CD4-positive, alpha-beta T cell treated with Interleukin-4 for 4 hours (primary cell): ENCODE data around the gene BTG4.

Experiments
- DNase-seq: peaks from one replicate; pipeline ENCODE4 v3.0.0-alpha.2; 2020

BTG4 gene

GRCh38 chr11:111479666-111480065, 32.5 kb downstream of the BTG4 start:
- no peak for DNase-seq

GRCh38 chr11:111477898-111478297, 34.3 kb downstream of the BTG4 start:
- DNase-seq: no peak

- no peak for DNase-seq
Measured at GRCh38 chr11:111476956-111477355, 35.2 kb downstream of the BTG4 start.

- DNase-seq: no peak
Measured at GRCh38 chr11:111476366-111476765, 35.8 kb downstream of the BTG4 start.

GRCh38 chr11:111474432-111474831, 37.8 kb downstream of the BTG4 start:
- DNase-seq: no peak

GRCh38 chr11:111472228-111472627, 40.0 kb downstream of the BTG4 start:
- DNase-seq: no peak

- DNase-seq: no peak
Measured at GRCh38 chr11:111469200-111469599, 43.0 kb downstream of the BTG4 start.

GRCh38 chr11:111466615-111467014, 45.6 kb downstream of the BTG4 start:
- DNase-seq: no peak

- DNase-seq: no peak
Measured at GRCh38 chr11:111465400-111465799, 46.8 kb downstream of the BTG4 start.

- DNase-seq: no peak
Measured at GRCh38 chr11:111463276-111463675, 48.9 kb downstream of the BTG4 start.

GRCh38 chr11:111462329-111462728, 49.9 kb downstream of the BTG4 start:
- DNase-seq: no peak

GRCh38 chr11:111461460-111462235, 50.5 kb downstream of the BTG4 start:
- no peak for DNase-seq

- DNase-seq: no peak
Measured at GRCh38 chr11:111460856-111461255, 51.3 kb downstream of the BTG4 start.

GRCh38 chr11:111460340-111460739, 51.8 kb downstream of the BTG4 start:
- DNase-seq: no peak

GRCh38 chr11:111459506-111460270, 52.5 kb downstream of the BTG4 start:
- DNase-seq: no peak

GRCh38 chr11:111457731-111458368, 54.3 kb downstream of the BTG4 start:
- DNase-seq: no peak

GRCh38 chr11:111456859-111457730, 55.1 kb downstream of the BTG4 start:
- no peak for DNase-seq

- DNase-seq: no peak
Measured at GRCh38 chr11:111456086-111456858, 55.9 kb downstream of the BTG4 start.

- DNase-seq: no peak
Measured at GRCh38 chr11:111455291-111456085, 56.7 kb downstream of the BTG4 start.

- no peak for DNase-seq
Measured at GRCh38 chr11:111454561-111455192, 57.5 kb downstream of the BTG4 start.
